Measurements from ENCODE around the gene PPIL1. TPM values are rescaled to one million over a fixed set of nuclear protein-coding genes. Genes with fewer than 3 reads are reported as not detected.
"Not testable (repeated sequence)": the region's sequence is repeated elsewhere in the genome, so short reads cannot be mapped to it uniquely, and the experiment has no call there.

Gene PPIL1
- total RNA-seq, 2 donors from 2014 or later: 18.3 to 20.3 TPM

DNA sequence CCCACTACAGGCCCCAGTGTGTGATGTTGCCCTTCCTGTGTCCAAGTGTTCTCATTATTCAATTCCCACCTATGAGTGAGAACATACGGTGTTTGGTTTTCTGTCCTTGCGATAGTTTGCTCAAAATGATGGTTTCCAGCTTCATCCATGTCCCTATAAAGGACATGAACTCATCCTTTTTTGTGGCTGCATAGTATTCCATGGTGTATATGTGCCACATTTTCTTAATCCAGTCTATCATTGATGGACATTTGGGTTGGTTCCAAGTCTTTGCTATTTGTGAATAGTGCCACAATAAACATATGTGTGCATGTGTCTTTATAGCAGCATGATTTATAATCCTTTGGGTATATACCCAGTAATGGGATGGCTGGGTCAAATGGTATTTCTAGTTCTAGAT is 16.6 kb upstream of the PPIL1 start:
- DNase-seq (ENCODE audit: low spot score); intact Hi-C loops (cut with DNase I): not testable (repeated sequence)

GRCh38 chr6:36890112-36890663 is 15.6 kb upstream of the PPIL1 start:
- intact Hi-C loops (cut with DNase I): no loop called here
- no peak for DNase-seq (ENCODE audit: low spot score)

GRCh38 chr6:36888654-36889481 is 14.3 kb upstream of the PPIL1 start:
- DNase-seq (ENCODE audit: low spot score): no peak
- intact Hi-C loops (cut with DNase I): loop anchor here in 1 of 2 donors (5.0 to 10.0 kb wide), 2 partner anchors 126 to 308 kb away; no protein-coding TSS in a partner anchor

DNA sequence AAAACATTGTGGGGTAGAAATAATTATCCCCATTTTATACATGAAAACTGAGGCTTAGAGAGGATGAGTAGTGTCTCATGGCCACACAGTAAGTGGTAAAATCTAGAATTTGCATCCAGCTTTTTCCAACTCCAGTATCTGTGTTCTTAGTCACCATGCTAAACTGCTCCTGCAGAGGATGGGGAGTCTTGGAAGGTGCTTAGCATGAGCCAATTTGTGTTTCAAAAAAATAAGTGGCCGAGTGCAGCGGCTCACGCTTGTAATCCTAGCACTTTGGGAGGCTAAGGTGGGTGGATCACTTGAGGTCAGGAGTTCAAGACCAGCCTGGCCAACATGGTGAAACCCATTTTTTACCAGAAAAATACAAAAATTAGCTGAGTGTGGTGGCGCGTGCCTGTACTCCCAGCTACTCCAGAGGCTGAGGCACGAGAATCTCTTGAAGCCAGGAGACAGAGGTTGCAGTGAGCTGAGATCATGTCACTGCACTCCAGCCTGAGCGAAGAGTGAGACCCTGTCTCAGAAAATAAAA is 13.6 kb upstream of the PPIL1 start:
- intact Hi-C loops (cut with DNase I): loop anchor here in 1 of 2 donors (5.0 to 10.0 kb wide), 2 partner anchors 127 to 309 kb away; no protein-coding TSS in a partner anchor
- no peak for DNase-seq (ENCODE audit: low spot score)

- intact Hi-C loops (cut with DNase I): loop anchor here in 1 of 2 donors (5.0 to 10.0 kb wide), 2 partner anchors 128 to 310 kb away; no protein-coding TSS in a partner anchor
- DNase-seq (ENCODE audit: low spot score): no peak
Measured at GRCh38 chr6:36886950-36887618, 12.5 kb upstream of the PPIL1 start.

GRCh38 chr6:36885461-36886401 is 11.1 kb upstream of the PPIL1 start, which contains the start of gene C6orf89:
C6orf89 (plus strand) TSS chr6:36885952; CDS start chr6:36899445, 13,493 bp downstream.
- peak; percentile 99 for DNase-seq (ENCODE audit: low spot score)
- intact Hi-C loops (cut with DNase I): loop anchor here in 1 of 2 donors (5.0 to 10.0 kb wide), 2 partner anchors 129 to 312 kb away; no protein-coding TSS in a partner anchor

- no peak for DNase-seq (ENCODE audit: low spot score)
- intact Hi-C loops (cut with DNase I): loop anchor here in 1 of 2 donors (5.0 to 10.0 kb wide), 2 partner anchors 130 to 313 kb away; no protein-coding TSS in a partner anchor
Measured at GRCh38 chr6:36884610-36885009, 10.0 kb upstream of the PPIL1 start.

- intact Hi-C loops (cut with DNase I): no loop called here
- no peak for DNase-seq (ENCODE audit: low spot score)
Measured at GRCh38 chr6:36875250-36875633, 639 bp upstream of the PPIL1 start.

- no peak for DNase-seq (ENCODE audit: low spot score)
- intact Hi-C loops (cut with DNase I): no loop called here
Measured at GRCh38 chr6:36873612-36874442, 776 bp downstream of the PPIL1 start.

DNA sequence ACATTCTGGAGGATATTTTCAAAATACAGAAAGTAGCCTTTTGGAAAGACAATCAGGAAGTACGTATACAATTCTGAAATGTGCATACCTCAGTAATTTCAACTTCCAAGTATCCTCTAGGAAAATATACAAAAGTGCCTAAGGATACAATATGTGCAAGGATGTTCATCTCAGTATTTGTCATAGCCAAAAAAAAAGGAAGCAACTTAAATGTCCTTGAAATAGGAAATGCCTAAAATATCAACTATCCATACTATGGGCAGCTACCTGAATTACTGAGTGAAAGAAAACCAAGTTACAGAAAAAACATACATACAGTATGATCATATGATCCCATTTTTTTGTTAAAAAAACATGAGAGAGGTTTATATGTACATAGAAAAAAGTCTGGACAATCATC is 1.5 kb downstream of the PPIL1 start:
- intact Hi-C loops (cut with DNase I): no loop called here

GRCh38 chr6:36871686-36872085 is 2.9 kb downstream of the PPIL1 start:
- intact Hi-C loops (cut with DNase I): no loop called here
- no peak for DNase-seq (ENCODE audit: low spot score)

More for the DNA sequence above, 1.5 kb downstream of the PPIL1 start:
- no peak for DNase-seq (ENCODE audit: low spot score)

- intact Hi-C loops (cut with DNase I): no loop called here
- no peak for DNase-seq (ENCODE audit: low spot score)
Measured at GRCh38 chr6:36867471-36868224, 7.0 kb downstream of the PPIL1 start.

- intact Hi-C loops (cut with DNase I): no loop called here
- no peak for DNase-seq (ENCODE audit: low spot score)
Measured at GRCh38 chr6:36865835-36866234, 8.8 kb downstream of the PPIL1 start.

DNA sequence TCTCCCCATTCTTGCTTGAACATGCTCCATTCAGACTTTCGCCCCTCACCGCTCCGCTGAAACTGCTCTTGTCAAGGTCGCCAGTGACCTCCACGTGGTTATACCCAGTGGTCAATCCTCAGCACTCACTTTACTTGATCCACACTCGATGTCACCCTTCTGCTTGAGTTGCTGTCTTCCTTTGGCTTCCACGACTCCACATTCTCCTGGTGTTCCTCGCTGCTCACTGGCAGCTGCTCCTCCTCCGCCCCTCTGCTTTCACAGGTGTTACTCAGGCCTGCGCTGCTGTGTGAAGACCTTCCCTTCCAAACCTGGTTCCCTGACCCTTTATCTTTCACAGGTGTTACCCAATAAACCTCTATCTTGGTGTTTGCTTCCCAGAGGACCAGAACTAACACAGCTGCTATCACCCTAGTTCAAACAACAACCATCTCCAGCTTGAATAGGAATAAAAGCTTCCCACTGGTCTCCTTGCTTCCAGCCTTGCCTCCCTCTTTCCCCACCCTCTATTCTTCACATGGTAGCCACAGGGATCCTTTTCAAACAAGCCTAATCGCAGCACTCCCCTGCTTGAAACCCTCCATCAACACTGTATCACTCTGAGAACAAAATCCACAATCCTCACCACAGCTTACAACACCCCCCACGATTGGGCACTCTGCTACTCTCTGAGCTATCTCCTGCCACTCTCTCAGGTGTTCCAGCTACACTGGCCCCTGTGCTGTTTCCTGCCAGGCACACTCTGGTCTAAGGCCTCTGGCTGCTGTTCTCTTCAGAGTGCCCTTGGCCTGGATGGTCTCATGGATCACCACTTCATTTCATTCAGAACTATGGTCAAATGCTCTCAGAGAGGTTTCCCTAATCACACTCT is 10.7 kb downstream of the PPIL1 start:
- intact Hi-C loops (cut with DNase I): no loop called here
- DNase-seq (ENCODE audit: low spot score): no peak

DNA sequence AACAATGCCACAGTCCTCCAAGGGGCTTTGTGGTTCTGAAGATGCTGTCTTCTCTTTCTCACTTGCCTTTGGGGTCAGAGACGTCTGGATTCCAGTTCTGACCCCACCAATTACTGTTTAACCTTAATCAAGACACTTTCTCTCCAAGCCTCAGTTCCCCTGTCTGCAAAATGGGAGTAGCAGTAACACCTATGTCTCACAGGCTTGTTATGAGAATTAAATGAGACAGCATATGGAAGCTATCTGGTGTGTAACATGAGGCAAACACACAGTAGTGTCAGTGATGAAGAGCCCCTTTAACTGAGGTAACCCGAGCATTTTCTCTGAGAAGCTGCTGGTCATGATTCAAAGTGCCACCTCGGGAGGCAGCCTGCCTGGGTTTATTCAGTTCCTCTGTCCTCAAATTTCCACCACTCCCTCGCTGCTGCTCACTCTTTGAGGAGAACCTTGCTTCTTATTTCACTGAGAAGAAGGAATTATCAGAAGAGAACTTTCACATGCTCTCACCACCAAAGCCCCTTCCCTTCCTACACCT is 11.7 kb downstream of the PPIL1 start:
- intact Hi-C loops (cut with DNase I): no loop called here
- DNase-seq (ENCODE audit: low spot score): no peak

Measured in posterior vena cava (tissue), 2 donors.